ENCODE measurements around the gene ATR.

ATR gene

GRCh38 chr3:142500211-142500610 lies 78.3 kb downstream of the ATR start:
- Histone ChIP-seq H3K4me3 (ENCODE audit: low read depth in 1 of 2, low read length in 2 of 2) (no peak overlapping the region), H3K4me1 (ENCODE audit: control insufficient read depth in 1 of 2, insufficient read depth in 2 of 2, low read length in 2 of 2) (no peaks in the 10 kb centered on the region), H3K9ac (ENCODE audit: low read depth in 1 of 2, low read length in 2 of 2) (no peak overlapping the region), H3K27ac (ENCODE audit: low read depth, low read length) (no peak overlapping the region), H3K9me3 (ENCODE audit: control insufficient read depth in 1 of 2, low read length in 2 of 2) (no peaks in the 10 kb centered on the region), H3K27me3 (ENCODE audit: control insufficient read depth in 1 of 2, insufficient read depth in 2 of 2, low read length in 2 of 2) (no peaks in the 10 kb centered on the region), H3K36me3 (ENCODE audit: control insufficient read depth in 1 of 2, insufficient read depth in 2 of 2, low read length in 2 of 2) (peaks cover 3 to 18% of the 10 kb centered on the region in 2 donors)

GRCh38 chr3:142498397-142499180 lies 79.9 kb downstream of the ATR start:
- Histone ChIP-seq H3K27me3 (ENCODE audit: control insufficient read depth in 1 of 2, insufficient read depth in 2 of 2, low read length in 2 of 2) (no peaks in the 10 kb centered on the region), H3K27ac (ENCODE audit: low read depth, low read length) (no peak overlapping the region), H3K4me1 (ENCODE audit: control insufficient read depth in 1 of 2, insufficient read depth in 2 of 2, low read length in 2 of 2) (no peaks in the 10 kb centered on the region), H3K9ac (ENCODE audit: low read depth in 1 of 2, low read length in 2 of 2) (no peak overlapping the region), H3K36me3 (ENCODE audit: control insufficient read depth in 1 of 2, insufficient read depth in 2 of 2, low read length in 2 of 2) (peaks cover 6 to 30% of the 10 kb centered on the region in 2 donors), H3K9me3 (ENCODE audit: control insufficient read depth in 1 of 2, low read length in 2 of 2) (no peaks in the 10 kb centered on the region), H3K4me3 (ENCODE audit: low read depth in 1 of 2, low read length in 2 of 2) (no peak overlapping the region)

GRCh38 chr3:142497729-142498128 lies 80.8 kb downstream of the ATR start:
- Histone ChIP-seq H3K27me3 (ENCODE audit: control insufficient read depth in 1 of 2, insufficient read depth in 2 of 2, low read length in 2 of 2) (no peaks in the 10 kb centered on the region), H3K4me1 (ENCODE audit: control insufficient read depth in 1 of 2, insufficient read depth in 2 of 2, low read length in 2 of 2) (no peaks in the 10 kb centered on the region), H3K9ac (ENCODE audit: low read depth in 1 of 2, low read length in 2 of 2) (no peak overlapping the region), H3K9me3 (ENCODE audit: control insufficient read depth in 1 of 2, low read length in 2 of 2) (no peaks in the 10 kb centered on the region), H3K27ac (ENCODE audit: low read depth, low read length) (no peak overlapping the region), H3K4me3 (ENCODE audit: low read depth in 1 of 2, low read length in 2 of 2) (no peak overlapping the region), H3K36me3 (ENCODE audit: control insufficient read depth in 1 of 2, insufficient read depth in 2 of 2, low read length in 2 of 2) (peaks cover 3 to 34% of the 10 kb centered on the region in 2 donors)

- no peak overlapping the region for H3K4me3 ChIP-seq (ENCODE audit: low read depth in 1 of 2, low read length in 2 of 2)
- H3K27ac ChIP-seq (ENCODE audit: low read depth, low read length): no peak overlapping the region
- peaks cover 17 to 46% of the 10 kb centered on the region in 2 donors for H3K36me3 ChIP-seq (ENCODE audit: control insufficient read depth in 1 of 2, insufficient read depth in 2 of 2, low read length in 2 of 2)
- no peaks in the 10 kb centered on the region for H3K9me3 ChIP-seq (ENCODE audit: control insufficient read depth in 1 of 2, low read length in 2 of 2)
- no peaks in the 10 kb centered on the region for H3K4me1 ChIP-seq (ENCODE audit: control insufficient read depth in 1 of 2, insufficient read depth in 2 of 2, low read length in 2 of 2)
- no peaks in the 10 kb centered on the region for H3K27me3 ChIP-seq (ENCODE audit: control insufficient read depth in 1 of 2, insufficient read depth in 2 of 2, low read length in 2 of 2)
- H3K9ac ChIP-seq (ENCODE audit: low read depth in 1 of 2, low read length in 2 of 2): no peak overlapping the region
Observed at GRCh38 chr3:142495103-142495502, 83.4 kb downstream of the ATR start.

GRCh38 chr3:142492184-142492583 lies 86.3 kb downstream of the ATR start:
- no peak overlapping the region for H3K9ac ChIP-seq (ENCODE audit: low read depth in 1 of 2, low read length in 2 of 2)
- H3K4me1 ChIP-seq (ENCODE audit: control insufficient read depth in 1 of 2, insufficient read depth in 2 of 2, low read length in 2 of 2): no peaks in the 10 kb centered on the region
- H3K36me3 ChIP-seq (ENCODE audit: control insufficient read depth in 1 of 2, insufficient read depth in 2 of 2, low read length in 2 of 2): peaks cover 21 to 48% of the 10 kb centered on the region in 2 donors
- H3K9me3 ChIP-seq (ENCODE audit: control insufficient read depth in 1 of 2, low read length in 2 of 2): no peaks in the 10 kb centered on the region
- no peaks in the 10 kb centered on the region for H3K27me3 ChIP-seq (ENCODE audit: control insufficient read depth in 1 of 2, insufficient read depth in 2 of 2, low read length in 2 of 2)
- H3K4me3 ChIP-seq (ENCODE audit: low read depth in 1 of 2, low read length in 2 of 2): no peak overlapping the region
- H3K27ac ChIP-seq (ENCODE audit: low read depth, low read length): no peak overlapping the region

- no peak overlapping the region for H3K9ac ChIP-seq (ENCODE audit: low read depth in 1 of 2, low read length in 2 of 2)
- H3K9me3 ChIP-seq (ENCODE audit: control insufficient read depth in 1 of 2, low read length in 2 of 2): no peaks in the 10 kb centered on the region
- no peak overlapping the region for H3K4me3 ChIP-seq (ENCODE audit: low read depth in 1 of 2, low read length in 2 of 2)
- no peaks in the 10 kb centered on the region for H3K4me1 ChIP-seq (ENCODE audit: control insufficient read depth in 1 of 2, insufficient read depth in 2 of 2, low read length in 2 of 2)
- H3K27me3 ChIP-seq (ENCODE audit: control insufficient read depth in 1 of 2, insufficient read depth in 2 of 2, low read length in 2 of 2): no peaks in the 10 kb centered on the region
- H3K36me3 ChIP-seq (ENCODE audit: control insufficient read depth in 1 of 2, insufficient read depth in 2 of 2, low read length in 2 of 2): peaks cover 22 to 46% of the 10 kb centered on the region in 2 donors
- H3K27ac ChIP-seq (ENCODE audit: low read depth, low read length): no peak overlapping the region
Observed at GRCh38 chr3:142489572-142490323, 88.8 kb downstream of the ATR start.

GRCh38 chr3:142484912-142485435 lies 93.6 kb downstream of the ATR start:
- peaks cover 7 to 12% of the 10 kb centered on the region in 2 donors for H3K9me3 ChIP-seq (ENCODE audit: control insufficient read depth in 1 of 2, low read length in 2 of 2)
- H3K9ac ChIP-seq (ENCODE audit: low read depth in 1 of 2, low read length in 2 of 2): no peak overlapping the region
- no peaks in the 10 kb centered on the region for H3K4me1 ChIP-seq (ENCODE audit: control insufficient read depth in 1 of 2, insufficient read depth in 2 of 2, low read length in 2 of 2)
- H3K27me3 ChIP-seq (ENCODE audit: control insufficient read depth in 1 of 2, insufficient read depth in 2 of 2, low read length in 2 of 2): no peaks in the 10 kb centered on the region
- no peak overlapping the region for H3K27ac ChIP-seq (ENCODE audit: low read depth, low read length)
- H3K36me3 ChIP-seq (ENCODE audit: control insufficient read depth in 1 of 2, insufficient read depth in 2 of 2, low read length in 2 of 2): peaks cover 30 to 63% of the 10 kb centered on the region in 2 donors
- H3K4me3 ChIP-seq (ENCODE audit: low read depth in 1 of 2, low read length in 2 of 2): no peak overlapping the region

- Histone ChIP-seq H3K9ac (ENCODE audit: low read depth in 1 of 2, low read length in 2 of 2) (no peak overlapping the region), H3K36me3 (ENCODE audit: control insufficient read depth in 1 of 2, insufficient read depth in 2 of 2, low read length in 2 of 2) (peaks cover 26 to 47% of the 10 kb centered on the region in 2 donors), H3K27me3 (ENCODE audit: control insufficient read depth in 1 of 2, insufficient read depth in 2 of 2, low read length in 2 of 2) (no peaks in the 10 kb centered on the region), H3K27ac (ENCODE audit: low read depth, low read length) (no peak overlapping the region), H3K4me1 (ENCODE audit: control insufficient read depth in 1 of 2, insufficient read depth in 2 of 2, low read length in 2 of 2) (no peaks in the 10 kb centered on the region), H3K9me3 (ENCODE audit: control insufficient read depth in 1 of 2, low read length in 2 of 2) (peaks cover 7 to 12% of the 10 kb centered on the region in 2 donors), H3K4me3 (ENCODE audit: low read depth in 1 of 2, low read length in 2 of 2) (no peak overlapping the region)
Observed at GRCh38 chr3:142481196-142481595, 97.3 kb downstream of the ATR start.

GRCh38 chr3:142470826-142471225 lies 107.7 kb downstream of the ATR start:
- H3K9me3 ChIP-seq (ENCODE audit: control insufficient read depth in 1 of 2, low read length in 2 of 2): peaks cover 0 to 2% of the 10 kb centered on the region in 2 donors
- no peak overlapping the region for H3K9ac ChIP-seq (ENCODE audit: low read depth in 1 of 2, low read length in 2 of 2)
- peaks cover 0 to 4% of the 10 kb centered on the region in 2 donors for H3K36me3 ChIP-seq (ENCODE audit: control insufficient read depth in 1 of 2, insufficient read depth in 2 of 2, low read length in 2 of 2)
- H3K4me1 ChIP-seq (ENCODE audit: control insufficient read depth in 1 of 2, insufficient read depth in 2 of 2, low read length in 2 of 2): no peaks in the 10 kb centered on the region
- no peak overlapping the region for H3K4me3 ChIP-seq (ENCODE audit: low read depth in 1 of 2, low read length in 2 of 2)
- H3K27ac ChIP-seq (ENCODE audit: low read depth, low read length): no peak overlapping the region
- no peaks in the 10 kb centered on the region for H3K27me3 ChIP-seq (ENCODE audit: control insufficient read depth in 1 of 2, insufficient read depth in 2 of 2, low read length in 2 of 2)

GRCh38 chr3:142468456-142468855 lies 110.1 kb downstream of the ATR start:
- Histone ChIP-seq H3K36me3 (ENCODE audit: control insufficient read depth in 1 of 2, insufficient read depth in 2 of 2, low read length in 2 of 2) (peaks cover 3 to 4% of the 10 kb centered on the region in 2 donors), H3K27me3 (ENCODE audit: control insufficient read depth in 1 of 2, insufficient read depth in 2 of 2, low read length in 2 of 2) (no peaks in the 10 kb centered on the region), H3K4me3 (ENCODE audit: low read depth in 1 of 2, low read length in 2 of 2) (no peak overlapping the region), H3K4me1 (ENCODE audit: control insufficient read depth in 1 of 2, insufficient read depth in 2 of 2, low read length in 2 of 2) (no peaks in the 10 kb centered on the region), H3K9me3 (ENCODE audit: control insufficient read depth in 1 of 2, low read length in 2 of 2) (peaks cover 0 to 2% of the 10 kb centered on the region in 2 donors), H3K9ac (ENCODE audit: low read depth in 1 of 2, low read length in 2 of 2) (no peak overlapping the region), H3K27ac (ENCODE audit: low read depth, low read length) (no peak overlapping the region)

Data from duodenal mucosa (tissue), 2 donors.